Amniotic stem cell (primary cell): Measurements from ENCODE around the gene RAB30.

ENCODE experiments used
- DNase-seq: peaks from one replicate; lab custom pipeline; 2025; lab: John Stamatoyannopoulos, UW

RAB30 gene

DNA sequence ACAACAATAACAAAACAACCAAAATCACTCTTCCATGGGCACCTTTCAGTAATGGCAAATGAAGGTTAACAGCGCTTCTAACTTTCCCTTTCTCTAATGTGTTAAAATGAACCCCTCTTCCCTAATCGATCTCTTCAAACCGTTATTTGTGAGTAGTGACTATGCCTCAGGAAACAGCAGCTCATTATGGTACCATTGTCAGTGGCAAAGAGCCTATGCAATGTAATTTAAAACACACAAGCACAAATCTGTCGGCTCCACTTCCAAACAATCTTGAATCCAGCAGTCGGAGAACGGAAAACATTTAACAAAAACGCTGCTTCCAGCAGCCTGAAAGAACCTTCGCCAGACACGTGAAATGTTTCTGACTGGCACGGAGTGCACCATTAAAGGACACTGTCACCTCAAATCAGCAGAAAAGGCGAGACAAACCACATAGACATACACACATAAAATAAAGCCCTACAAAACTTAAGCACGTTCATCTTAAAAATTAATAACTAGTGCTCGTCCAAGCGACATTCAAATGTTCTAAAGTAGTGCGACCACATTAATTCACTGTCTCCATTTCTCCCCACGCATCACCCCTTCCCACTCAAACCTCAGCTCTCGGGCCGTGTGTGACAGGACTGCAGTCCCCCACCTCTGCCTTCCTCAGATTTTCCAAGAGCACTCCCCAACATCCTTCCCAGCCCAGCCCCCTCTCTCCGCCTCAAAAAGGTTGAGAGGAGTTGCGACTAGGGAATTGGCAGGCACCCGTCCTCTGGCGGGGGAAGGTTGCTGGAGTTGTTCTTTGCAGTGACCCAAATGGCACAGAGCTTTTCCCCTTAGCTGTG lies 748 bp downstream of the RAB30 start:
- DNase-seq: peak; percentile 21

DNA sequence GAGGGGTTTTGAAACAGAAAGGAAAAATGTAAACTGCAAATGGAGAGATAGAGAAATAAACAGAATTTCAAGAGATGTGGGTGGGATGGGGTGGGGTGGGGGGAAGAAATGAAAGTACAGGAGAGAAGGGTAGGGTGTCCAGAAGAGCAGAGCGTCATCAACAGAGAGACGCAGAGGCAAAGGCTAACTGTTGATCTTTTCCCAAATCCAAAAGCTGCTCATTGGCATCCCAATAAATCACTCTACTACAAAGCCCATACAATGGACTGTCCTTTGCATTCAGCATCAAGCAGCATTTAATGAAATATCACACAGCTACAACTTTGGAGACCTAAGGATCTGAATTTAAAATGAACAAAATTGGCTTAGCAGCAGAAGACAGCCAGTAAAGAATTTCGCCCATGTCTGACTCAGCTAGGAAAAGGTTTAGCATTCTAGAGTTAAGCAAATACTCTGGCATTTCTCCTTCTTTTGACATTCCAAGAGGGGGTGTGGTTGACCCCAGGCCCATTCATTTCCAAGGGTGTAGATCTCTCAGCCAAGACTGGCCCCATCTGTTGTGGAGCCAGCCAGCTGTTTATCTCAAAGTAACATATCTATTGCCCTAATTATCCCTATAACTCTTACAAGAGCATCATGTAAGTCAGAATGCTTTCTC lies 1.5 kb downstream of the RAB30 start:
- peak; percentile 11 for DNase-seq

DNA sequence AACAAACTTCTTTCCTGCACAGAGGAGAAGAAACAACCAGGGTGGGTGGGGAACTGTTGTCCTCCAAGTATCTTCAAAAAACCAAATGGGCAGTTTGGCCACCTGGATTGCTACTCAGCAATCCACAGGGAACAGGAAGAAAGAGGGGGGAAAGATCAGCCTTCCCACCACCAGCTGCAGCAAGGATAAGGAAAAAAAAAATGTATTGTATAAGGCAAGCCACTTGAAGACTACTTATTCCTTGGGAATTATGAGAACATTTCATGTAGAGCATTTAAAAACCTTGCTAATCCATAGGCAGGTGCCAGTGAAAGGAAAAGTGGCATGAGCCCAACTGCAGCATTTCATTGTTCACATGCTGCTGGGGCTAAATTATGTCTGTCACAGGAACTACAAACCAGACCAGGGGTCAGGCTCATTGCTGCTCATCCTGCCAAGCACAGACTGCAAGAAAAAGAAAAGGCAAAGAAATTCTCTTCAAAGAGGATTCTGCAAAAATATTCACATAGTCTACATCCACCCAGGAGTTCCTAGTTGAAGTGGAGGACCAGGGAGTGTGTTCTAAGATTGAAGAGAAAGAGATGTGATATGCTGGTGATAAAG lies 2.2 kb downstream of the RAB30 start:
- no peak for DNase-seq

DNA sequence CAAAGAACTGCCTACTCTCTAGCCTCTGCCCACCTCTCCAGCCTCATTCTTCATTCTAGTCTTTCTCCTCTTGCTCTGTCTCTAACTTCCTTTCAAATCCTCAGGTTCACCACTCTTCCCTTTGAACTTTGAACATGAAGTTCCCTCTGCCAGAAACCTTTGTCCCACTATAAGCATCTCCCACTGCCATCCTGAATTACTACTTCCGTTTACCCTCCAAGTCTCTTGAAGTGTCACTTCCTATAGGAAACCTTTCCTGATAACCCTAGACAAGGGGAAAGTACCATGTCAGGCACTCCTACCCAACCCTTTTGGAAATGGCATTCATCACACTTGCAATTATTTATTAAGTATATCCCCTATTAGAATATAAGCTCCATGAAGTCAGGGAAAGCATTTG lies 3.1 kb downstream of the RAB30 start:
- no peak for DNase-seq

DNA sequence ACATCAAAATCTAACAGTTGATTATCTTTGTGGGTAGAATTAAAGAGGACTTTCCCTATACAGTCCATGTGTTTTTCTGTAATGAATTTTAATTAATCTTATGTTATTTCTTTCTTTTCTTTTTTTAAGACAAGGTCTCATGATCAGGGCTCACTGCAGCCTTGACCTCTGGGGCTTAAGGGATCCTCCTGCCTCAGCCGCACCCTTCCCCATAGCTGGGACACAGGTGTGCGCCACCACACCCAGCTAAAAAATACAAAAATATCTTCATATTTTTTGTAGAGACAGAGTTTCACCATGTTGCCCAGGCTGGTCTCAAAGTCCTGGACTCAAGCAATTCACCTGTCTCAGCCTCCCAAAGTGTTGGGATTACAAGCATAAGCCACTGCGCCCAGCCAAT lies 7.7 kb downstream of the RAB30 start:
- no peak for DNase-seq

DNA sequence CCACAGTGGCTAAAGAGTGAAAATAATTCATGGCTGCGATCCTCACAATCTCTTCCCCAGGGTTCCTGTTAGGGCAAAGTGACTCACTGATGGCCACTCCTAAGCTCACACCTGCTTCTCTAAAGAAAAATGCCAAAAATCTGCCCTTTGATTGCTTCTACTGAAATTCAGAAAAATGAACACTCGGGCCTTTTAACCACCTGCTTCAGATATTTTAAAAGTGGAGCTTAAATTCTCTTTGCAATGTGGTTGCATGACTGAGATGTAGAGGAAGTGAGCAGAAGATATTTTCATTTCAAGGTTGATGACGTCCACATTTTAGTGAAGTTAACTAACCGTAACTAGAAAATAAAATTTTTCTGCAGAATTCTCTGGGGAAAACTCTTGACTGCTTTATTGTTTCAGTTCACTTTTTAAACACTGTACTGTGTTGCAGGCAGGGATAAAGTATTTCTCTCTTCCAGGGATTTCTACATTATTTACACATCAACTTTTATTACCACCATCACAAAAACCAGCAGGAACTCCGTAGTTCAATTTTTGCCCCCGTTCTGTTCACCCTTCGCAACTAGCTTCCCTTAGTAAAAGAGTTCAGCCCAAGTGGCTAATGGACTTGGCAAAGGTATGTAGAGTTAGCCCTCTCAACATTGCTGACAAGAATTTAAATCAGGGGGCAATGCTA lies 8.5 kb downstream of the RAB30 start:
- DNase-seq: peak; percentile 47

DNA sequence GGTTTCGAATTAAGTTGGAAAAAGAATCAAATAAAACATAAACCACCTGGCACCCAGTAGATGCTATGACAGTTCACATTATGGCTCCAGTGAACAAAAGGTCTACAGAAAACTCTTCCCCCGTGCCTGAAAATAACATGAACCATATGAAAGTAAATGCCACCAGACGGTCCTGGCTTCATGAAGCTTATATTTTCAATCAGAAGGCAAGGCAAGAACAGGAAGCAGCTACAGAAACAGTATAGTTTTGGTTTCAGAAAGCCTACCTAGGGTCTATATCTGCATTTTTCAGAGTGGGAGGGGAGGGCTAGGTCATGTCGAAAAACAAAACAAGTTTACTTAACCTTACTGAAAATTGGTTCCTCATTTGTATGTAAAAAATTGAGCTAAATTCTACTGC lies 9.8 kb downstream of the RAB30 start:
- DNase-seq: no peak

DNA sequence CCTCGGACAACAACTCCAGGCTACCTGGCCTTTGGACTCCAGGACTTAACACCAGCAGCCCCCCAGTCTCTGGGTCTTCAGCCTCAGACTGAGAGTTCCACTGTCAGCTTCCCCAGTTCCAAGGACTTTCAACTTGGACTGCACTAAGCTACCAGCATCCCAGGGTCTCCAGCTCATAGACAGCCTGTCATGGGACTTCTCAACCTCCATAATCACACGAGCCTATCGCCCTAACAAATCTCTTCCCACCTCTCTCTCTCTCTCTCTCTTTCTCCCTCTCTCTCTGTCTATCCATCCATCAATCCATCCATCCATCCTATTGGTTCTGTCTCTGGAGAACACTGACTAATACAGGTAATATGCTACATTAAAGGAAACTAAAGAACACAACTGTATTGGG lies 10.7 kb downstream of the RAB30 start:
- no peak for DNase-seq

DNA sequence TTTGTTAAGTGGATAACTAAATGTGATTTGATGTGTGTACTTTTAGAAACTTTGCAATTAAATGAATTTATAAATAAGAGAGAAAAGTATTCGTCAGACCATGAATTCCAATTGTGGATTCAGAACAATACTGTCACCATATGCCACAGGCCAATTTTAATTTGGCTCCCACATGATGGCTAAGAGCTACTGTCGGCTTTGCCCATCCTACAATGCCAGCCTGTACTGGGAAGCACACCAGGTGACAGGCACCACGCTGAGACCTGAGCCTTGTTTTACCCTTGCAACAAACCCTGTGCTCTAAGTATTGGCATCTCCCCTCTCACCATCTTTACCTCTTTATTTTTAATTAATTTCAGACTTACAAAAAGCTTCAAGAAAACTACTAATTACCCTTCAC lies 14.0 kb downstream of the RAB30 start:
- DNase-seq: no peak

DNA sequence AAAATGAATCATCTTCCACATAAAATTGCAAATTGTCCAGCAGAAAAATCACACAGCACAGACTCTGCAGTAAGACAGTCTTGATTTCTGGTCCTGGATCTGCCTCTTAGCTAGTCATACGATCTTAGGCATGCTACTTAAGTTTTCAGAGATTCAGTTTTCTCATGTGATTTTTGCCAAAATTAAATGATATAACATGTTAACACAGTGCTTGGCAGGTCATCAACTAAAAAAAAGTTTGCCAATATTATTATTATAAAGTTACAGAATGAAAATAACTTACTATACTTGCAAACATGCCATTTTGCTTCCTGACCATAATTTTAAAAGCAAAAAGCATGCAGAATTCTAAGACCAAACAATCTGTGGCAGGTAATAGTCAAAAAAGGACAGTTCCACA lies 15.1 kb downstream of the RAB30 start:
- no peak for DNase-seq

DNA sequence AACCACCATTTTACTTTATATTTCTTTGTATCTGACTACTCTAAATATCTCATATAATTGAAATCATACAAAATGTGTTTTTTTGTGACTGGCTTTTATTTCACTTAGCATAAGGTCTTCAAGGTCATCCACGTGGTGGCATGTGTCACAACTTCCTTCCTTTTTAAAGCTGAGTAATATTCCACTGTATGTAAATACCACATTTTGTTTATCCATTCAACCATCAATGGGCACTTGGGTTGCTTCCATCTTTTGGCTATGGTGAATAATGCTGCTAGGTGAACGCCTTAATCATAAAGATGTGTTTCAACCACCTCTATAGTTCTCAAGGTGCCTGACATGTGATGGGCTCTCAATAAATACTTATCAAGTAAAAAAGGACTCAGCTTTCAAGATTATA lies 15.5 kb downstream of the RAB30 start:
- DNase-seq: no peak

DNA sequence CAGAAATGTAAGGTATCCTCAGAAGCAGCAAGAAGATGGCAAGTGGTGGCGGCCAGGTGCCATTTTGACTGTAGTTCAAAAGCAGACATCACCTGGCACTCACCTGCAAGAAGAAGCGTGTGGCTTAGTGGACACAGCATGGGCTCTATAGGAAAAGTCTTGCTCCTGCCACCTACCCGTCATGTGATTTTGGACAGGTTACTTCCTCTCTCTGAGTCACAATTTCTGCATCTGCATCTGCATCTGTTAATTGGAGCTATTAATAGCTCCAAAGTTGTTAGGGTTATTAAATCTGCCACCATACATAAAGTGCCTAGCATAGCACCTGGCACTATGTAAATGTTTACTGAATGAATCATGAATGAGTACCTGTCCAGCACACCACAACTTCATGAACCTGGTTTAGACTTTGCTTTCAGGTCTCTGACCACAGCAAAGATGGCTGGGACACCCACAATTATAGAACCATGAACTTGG lies 16.8 kb downstream of the RAB30 start:
- DNase-seq: no peak

DNA sequence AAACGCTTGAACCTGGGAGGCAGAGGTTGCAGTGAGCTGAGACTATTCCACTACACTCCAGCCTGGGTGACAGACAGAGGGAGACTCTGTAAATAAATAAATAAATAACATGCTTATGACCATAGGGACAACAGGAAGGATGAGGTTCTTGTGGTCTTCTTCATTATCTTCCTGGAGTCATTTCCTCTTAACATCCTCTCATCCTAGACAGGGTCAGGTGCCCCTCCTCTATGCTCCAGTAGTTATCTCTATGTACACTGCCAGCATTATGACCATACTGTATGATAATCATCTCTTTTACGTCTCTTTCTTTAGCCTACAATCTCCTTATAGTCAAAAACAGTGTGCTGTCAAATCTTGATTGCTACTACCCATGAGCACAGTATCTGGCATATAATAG lies 17.7 kb downstream of the RAB30 start:
- DNase-seq: no peak

DNA sequence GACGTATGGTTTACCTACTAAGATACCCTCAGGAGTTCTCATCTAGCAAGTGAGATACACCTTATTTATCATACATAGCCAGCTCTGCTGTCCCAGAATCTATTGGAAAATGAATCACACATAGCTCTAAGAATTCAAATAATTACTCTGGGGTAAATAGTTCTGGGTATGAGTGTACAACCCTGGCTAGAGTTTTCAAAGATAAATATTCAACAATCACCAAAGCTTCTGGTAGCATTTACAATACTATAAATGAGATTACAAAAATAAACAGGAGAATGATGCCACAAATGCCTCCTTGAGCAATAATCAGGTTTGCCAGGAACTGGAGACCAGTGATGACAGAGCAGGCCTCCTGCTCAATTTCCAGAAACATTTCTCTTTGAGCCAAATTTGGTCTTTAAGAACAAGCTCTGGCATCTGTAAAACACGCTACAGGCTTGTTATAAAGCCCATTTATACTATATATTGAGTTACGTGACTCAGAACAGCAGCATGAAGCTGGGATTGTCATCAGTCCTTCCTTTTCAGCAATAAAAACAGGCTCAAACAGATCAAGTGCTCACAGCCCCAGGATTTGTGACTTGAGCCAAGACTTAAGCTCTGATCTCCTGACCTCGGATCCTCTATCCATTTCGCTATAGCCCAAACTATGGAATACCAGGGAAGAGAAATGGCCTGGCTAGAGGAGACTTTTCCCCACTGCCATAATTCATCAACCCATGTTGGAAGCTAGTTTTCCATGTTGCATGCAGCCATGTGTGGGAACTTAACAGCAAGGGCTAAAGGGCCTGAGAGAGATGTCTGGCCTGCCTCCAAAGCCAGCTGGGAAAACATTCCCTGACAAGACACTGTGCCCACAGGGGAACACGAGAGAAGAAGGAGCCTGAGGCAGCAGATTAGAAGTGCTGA lies 19.7 kb downstream of the RAB30 start:
- DNase-seq: peak; percentile 76

DNA sequence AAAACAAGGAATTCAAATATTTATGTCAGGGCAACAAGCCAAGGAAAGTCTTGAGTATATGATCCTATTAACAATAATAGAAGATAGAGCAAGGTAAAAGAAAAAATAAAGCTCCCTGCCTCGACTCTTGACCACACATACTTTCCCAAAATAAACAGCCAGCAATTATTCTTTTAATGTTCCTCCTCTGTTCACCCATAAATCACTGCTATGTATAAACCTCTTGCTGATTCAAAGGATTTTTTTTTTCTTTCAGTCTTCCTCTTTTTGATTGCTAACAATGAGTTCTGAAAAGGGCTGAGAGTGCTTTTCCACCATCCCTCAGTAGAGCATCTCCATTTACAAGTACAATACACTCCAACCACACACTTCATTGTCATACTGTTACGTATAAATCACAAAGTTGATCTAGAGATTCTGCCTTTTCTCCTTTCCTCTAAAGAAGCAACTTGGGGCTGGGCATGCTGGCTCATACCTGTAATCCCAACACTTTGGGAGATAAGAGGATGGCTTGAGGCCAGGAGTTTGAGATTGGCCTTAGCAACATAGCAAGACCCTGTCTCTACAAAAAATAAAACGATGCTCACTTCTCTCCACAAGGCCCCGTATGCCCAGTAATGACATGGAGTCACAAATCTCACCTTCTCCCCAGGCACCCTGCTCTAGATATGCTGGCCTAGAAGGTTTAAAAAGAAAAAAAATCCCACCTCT lies 24.0 kb downstream of the RAB30 start:
- no peak for DNase-seq

DNA sequence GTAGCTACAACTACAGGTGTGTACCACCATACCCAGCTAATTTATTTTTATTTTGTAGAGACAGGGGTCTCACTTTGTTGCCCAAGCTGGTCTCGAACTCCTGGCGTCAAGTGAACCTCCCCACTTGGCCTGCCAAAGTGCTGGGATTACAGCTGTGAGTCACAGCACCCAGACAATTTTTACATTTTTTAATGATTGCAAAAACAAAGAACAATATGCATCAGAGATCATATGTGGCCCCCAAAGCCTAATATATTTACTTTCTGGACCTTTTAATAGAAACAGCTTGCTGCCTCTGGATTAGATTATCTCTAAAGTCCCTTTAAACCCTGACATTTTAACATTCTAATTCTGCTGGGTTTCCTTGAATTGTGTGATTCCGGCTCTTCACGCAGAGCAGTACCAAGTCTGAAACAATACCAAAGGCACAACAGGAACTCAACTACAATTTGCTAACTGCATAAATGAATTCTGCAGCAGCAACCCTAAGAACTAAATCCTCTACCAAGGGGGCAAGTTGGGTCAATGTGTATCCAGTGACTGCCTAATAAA lies 25.0 kb downstream of the RAB30 start:
- no peak for DNase-seq

DNA sequence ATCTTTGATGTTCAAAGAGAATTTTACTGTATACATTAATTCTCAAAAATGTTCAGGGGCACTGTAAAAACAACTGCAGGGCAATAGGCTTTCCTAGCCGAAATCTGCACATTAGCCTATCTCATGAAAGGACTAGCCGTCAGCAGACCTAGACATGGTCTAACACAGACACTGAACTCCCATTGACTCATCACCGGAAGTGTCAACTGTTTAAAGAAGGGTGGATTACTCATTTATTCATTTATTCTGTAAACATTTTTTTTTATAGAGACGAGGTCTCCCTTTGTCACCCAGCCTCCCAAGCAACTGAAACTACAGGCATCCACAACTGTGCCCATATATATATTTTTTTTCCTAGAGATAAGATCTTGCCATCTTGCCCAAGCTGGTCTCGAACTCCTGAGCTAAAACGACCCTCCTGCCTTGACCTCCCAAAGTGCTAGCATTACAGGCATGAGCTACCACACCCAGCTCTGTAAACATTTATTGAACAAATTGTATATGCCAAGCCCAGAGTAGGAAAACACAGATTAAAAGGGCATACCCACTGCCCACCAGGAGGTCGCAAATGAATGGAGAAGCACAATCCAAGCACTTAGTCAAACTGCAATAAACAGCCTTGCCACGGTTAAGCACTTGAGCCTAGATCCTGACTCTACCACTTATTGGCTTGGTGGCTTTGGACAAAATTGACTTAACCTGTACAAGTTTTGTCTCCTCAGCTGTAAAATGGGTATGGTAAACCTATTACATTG lies 26.6 kb downstream of the RAB30 start:
- peak; percentile 24 for DNase-seq

DNA sequence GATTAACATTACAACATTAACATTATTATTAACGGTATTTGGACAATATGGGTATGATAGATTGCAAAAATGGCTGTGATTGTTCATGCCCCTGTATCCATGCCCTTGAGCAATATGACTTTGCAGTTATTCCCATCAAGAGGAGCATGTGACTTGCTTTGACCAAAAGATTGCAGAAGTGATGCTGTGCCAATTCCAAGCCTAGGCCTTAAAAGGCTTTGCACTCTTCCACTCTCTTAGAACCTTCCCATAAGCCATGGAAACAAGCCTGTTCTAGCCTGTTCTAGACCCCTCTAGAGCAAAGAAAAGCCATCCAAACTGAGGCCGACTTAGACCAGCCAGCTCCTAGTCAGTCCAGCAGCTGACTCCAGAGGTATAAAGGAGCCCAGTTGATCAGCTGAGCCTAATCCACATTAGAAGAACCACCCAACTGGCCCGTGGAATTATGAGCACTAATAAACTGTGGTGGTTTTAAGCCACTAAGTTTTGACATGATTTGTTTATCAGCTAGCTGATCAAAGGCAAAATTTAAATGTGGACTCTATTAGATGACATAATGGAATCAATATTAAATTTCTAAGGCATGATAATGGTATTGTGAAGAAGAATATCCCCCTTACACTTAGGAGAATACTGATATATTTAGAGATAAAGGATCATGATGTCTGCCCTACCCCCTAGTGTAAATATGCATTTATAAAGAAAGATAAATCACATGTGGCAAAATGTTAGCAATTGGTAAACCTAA lies 28.6 kb downstream of the RAB30 start:
- no peak for DNase-seq

DNA sequence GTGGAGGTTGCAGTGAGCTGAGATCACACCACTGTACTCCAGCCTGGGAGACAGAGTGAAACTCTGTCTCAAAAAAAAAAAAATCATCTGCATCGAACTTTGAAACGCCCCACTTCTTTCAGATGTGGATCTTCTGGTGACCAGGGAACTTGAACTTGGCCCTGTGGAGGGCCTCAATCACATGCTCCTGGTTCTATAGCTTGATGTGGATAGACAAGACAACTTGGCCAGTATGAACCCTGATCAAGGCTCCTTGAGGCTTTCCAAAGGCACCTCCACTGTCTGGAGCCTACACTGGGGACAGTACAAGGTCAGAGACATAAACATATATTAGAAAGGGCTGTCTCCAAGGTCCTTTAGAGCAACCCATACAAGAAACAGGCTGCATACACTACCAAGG lies 30.6 kb downstream of the RAB30 start:
- no peak for DNase-seq
